HepG2 (cell line): ENCODE data around the gene LEFTY2. TPM values are rescaled to one million over a fixed set of nuclear protein-coding genes. Genes with fewer than 3 reads are reported as not detected.

Experiments
- CBX5 ChIP-seq: sonication (generic); formaldehyde crosslinking; IDR thresholded peaks from 2 replicates; pipeline ENCODE4 v1.4.0; 2020; ENCODE audit warnings: missing genetic modification reagents, borderline replicate concordance
- HNRNPL ChIP-seq: fragments of 200-400 bp; formaldehyde crosslinking; IDR thresholded peaks from 2 replicates; pipeline ENCODE4 v1.6.1; 2017; ENCODE audit warnings: mild to moderate bottlenecking, low read depth, low read length
- PPARG ChIP-seq: conservative IDR thresholded peaks from 2 replicates; pipeline ENCODE4 v1.6.1; 2016; ENCODE audit warnings: missing biosample characterization, missing genetic modification reagents
- RBAK ChIP-seq: sonication (generic); formaldehyde crosslinking; IDR thresholded peaks from 2 replicates; pipeline ENCODE4 v1.5.1; 2020; ENCODE audit warnings: mild to moderate bottlenecking, missing genetic modification reagents
- SRSF1 ChIP-seq: fragments of 200-400 bp; formaldehyde crosslinking; optimal IDR thresholded peaks from 2 replicates; pipeline ENCODE3; 2017; ENCODE audit warnings: mild to moderate bottlenecking, low read depth, low read length, moderate library complexity
- WIZ ChIP-seq: sonication (generic); formaldehyde crosslinking; IDR thresholded peaks from 2 replicates; pipeline ENCODE4 v1.5.1; 2020; ENCODE audit warnings: mild to moderate bottlenecking, missing genetic modification reagents
- ZHX1 ChIP-seq: sonication (generic); formaldehyde crosslinking; IDR thresholded peaks from 2 replicates; pipeline ENCODE4 v1.8.1; 2022; ENCODE audit warnings: low read depth, mild to moderate bottlenecking, missing genetic modification reagents
- ZKSCAN8 ChIP-seq: IDR thresholded peaks from 2 replicates; pipeline ENCODE4 v1.6.1; 2016; ENCODE audit warnings: borderline replicate concordance, missing genetic modification reagents, missing compliant biosample characterization
- ZNF576 ChIP-seq: sonication (generic); formaldehyde crosslinking; IDR thresholded peaks from 2 replicates; pipeline ENCODE4 v1.4.0; 2020; ENCODE audit warnings: mild to moderate bottlenecking, missing genetic modification reagents
- ZNF687 ChIP-seq: sonication (generic); formaldehyde crosslinking; IDR thresholded peaks from 2 replicates; pipeline ENCODE4 v1.5.1; 2020; ENCODE audit warnings: mild to moderate bottlenecking, missing genetic modification reagents, moderate library complexity
- polyA plus RNA-seq, 8 experiments: library from polyadenylated mRNA; depleted of rRNA in 3 of 8; stranded (reverse) in 7 of 8; unstranded in 1 of 8; fragments of >200 nt; fragmentation: Illumina TruSeq in 4 of 8; extraction: Trizol in 4 of 8; gene quantifications; 2 replicates each; pipeline versions ENCODE4 v1.2.1 to v1.2.3, GENCODE V29; 2011 to 2016; ENCODE audit warnings: low read depth in 4 of 8, missing spikeins in 1 of 8, mixed read lengths in 1 of 8; ENCODE audit not compliant: insufficient read depth in 1 of 8
- total RNA-seq, 5 experiments: library from RNA; depleted of rRNA; stranded (reverse); fragments of >200 nt; fragmentation: Illumina TruSeq; extraction: Trizol; gene quantifications; 2 replicates each; pipeline ENCODE4 v1.2.3, GENCODE V29; 2016; ENCODE audit warnings: low read depth in 1 of 5

The LEFTY2 gene
- total and polyA plus RNA-seq, 2 of the 13 experiments (the other 11 are each of a cell fraction or from before 2014, with no cell fraction given), result 0.13 to 0.33 TPM

GRCh38 chr1:225962440-225962975 is 21.5 kb upstream of the LEFTY2 start (continued):
- TF ChIP-seq ZHX1 (CRISPR knock-in tag) (no peak), ZNF576 (CRISPR knock-in tag) (no peak), SRSF1 (no peak), RBAK (CRISPR knock-in tag) (no peak), HNRNPL (peak; percentile 79), ZNF687 (CRISPR knock-in tag) (peak; percentile 39), PPARG (CRISPR knock-in tag) (0 out of 2 replicates have a peak, but pooled peaks have one; percentile 11), ZKSCAN8 (CRISPR knock-in tag) (no peak), CBX5 (CRISPR knock-in tag) (0 out of 2 replicates have a peak, but pooled peaks have one; percentile 24), WIZ (CRISPR knock-in tag) (no peak)
